GM12865 (cell line): ENCODE results near the gene RNF220.

Source experiments
- DNase-seq: peaks from one replicate; pipeline ENCODE4 v3.0.0; 2010; ENCODE audit warnings: low read depth
- H3K4me3 ChIP-seq: 2 replicates; pipeline ENCODE4 v1.5.1; 2011; ENCODE audit warnings: mild to moderate bottlenecking, low read depth, low read length, control low read depth
- CTCF ChIP-seq: IDR thresholded peaks from 2 replicates; pipeline ENCODE4 v1.5.1; 2011; ENCODE audit warnings: low read length, control low read depth, low read depth, inconsistent platforms; ENCODE audit not compliant: insufficient read depth; ENCODE audit errors: missing control alignments

The RNF220 gene

GRCh38 chr1:44485229-44485933, 80.3 kb downstream of the RNF220 start:
- H3K4me3 ChIP-seq, result no peak overlapping the region
- TF ChIP-seq CTCF, result no peak
- no peak for DNase-seq

DNA sequence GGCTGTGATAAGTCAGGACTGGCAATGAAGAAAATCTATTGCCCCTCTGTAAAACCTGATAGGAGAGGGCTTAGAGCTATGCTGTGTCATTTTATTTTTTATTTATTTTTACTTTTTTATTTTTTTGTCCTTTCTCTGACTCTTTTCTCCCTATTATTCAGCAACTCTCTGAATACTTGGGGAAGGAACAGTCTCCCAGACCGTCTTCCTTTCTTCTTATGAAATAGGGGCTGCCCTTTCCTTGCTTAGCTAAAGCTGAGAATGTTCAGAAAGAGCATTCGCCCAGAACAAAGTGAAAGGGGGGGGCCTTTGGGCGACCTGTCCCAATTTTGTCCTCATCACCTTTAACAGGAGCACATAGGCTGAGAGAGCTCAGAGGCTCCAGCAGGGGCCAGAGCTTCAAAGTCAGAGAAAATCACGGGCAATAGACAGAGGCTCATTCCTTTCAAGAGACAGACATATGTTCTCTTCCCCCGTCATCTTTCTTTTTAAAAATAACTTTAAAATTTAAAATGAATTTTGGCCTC, 80.9 kb downstream of the RNF220 start:
- DNase-seq, result no peak
- TF ChIP-seq CTCF, result no peak
- no peak overlapping the region for H3K4me3 ChIP-seq

- TF ChIP-seq CTCF, result no peak
- DNase-seq, result no peak
- no peak overlapping the region for H3K4me3 ChIP-seq
Measured at GRCh38 chr1:44489481-44489880, 84.4 kb downstream of the RNF220 start.

- no peak for TF ChIP-seq CTCF
- DNase-seq, result no peak
- no peak overlapping the region for H3K4me3 ChIP-seq
Measured at GRCh38 chr1:44496541-44497171, 91.6 kb downstream of the RNF220 start.

- no peak for TF ChIP-seq CTCF
- no peak for DNase-seq
Measured at GRCh38 chr1:44497422-44498170, 92.5 kb downstream of the RNF220 start.

GRCh38 chr1:44499306-44499705, 94.3 kb downstream of the RNF220 start:
- TF ChIP-seq CTCF, result no peak
- no peak for DNase-seq
- no peak overlapping the region for H3K4me3 ChIP-seq

More at GRCh38 chr1:44497422-44498170, 92.5 kb downstream of the RNF220 start:
- H3K4me3 ChIP-seq, result no peak overlapping the region
